ENCODE results near the gene TMEM39A.

The TMEM39A gene

DNA sequence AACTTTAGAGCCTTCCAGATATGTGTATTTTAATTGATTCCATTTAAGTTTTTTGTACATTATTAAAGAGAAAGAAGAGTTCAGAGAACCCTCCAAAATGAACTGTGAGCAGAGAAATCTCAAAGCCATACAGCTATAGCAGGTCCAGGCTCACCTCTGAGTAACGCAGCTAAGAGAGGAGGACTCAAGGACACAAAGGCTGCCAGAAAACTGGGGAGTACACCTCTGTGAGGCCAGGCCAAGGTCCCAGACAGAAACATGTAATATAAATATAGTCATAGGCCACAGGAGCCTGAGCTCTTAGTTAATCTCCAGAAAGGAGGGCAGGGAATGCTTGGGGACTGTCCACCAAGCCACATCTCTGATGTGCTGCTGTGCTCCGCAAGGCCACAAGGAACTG is 66.5 kb downstream of the TMEM39A start:
- DNase-seq, result no peak

DNA sequence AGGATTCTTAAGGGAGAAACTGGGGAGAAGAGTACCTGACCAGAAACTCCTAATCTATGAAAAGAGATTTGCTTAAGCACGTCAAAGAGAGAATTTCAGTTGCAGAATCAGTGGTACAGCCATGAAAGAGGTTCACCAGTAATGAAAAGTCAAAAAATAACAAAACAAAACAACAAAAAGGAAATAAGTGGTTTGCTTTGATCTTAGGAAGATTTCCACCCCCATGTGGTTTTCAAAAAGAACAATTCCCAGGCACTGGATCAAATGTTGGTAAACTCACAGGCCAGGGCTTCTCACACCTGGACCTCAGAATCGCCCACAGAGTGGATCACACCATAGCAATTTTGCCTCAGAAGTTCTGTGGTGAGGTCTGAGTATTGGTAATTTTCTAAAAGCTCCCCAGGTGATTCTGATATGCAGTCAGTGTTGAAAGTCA is 67.5 kb downstream of the TMEM39A start:
- DNase-seq, result no peak

DNA sequence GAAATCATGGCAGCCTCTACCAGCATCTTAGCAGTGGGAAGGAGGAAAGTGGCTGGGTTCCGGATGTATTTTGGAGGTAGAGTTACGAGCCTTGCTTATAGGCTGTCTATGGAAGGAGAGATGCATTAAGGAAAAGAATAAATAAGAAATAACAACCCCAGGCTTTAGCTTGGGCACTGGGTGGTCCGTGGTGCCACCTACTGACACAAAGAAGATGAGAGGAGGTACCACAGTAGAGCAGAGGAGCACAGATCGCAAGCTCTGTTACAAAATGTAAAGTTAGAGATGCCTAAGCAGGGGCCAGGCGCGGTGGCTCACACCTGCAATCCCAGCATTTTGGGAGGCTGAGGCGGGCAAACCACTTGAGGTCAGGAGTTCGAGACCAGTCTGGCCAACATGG is 74.8 kb downstream of the TMEM39A start:
- DNase-seq, result no peak

DNA sequence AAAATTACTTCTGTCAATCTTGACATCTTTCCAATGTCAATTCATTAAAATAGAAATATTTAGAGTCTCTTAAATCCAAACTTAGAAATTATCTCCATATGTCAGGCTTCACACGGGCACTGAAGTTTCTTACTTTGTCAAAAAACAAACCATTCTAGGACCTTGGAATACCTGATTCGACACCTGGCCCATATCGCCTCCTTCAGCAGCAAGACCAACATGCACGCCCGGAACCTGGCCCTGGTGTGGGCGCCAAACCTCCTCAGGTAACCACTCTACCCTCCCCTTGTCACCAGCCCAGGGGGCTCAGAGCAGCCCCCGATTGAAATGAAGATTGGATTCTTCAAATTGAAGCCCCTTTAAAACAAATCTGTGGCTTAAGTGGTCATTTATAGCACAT is 81.3 kb downstream of the TMEM39A start:
- DNase-seq, result no peak

DNA sequence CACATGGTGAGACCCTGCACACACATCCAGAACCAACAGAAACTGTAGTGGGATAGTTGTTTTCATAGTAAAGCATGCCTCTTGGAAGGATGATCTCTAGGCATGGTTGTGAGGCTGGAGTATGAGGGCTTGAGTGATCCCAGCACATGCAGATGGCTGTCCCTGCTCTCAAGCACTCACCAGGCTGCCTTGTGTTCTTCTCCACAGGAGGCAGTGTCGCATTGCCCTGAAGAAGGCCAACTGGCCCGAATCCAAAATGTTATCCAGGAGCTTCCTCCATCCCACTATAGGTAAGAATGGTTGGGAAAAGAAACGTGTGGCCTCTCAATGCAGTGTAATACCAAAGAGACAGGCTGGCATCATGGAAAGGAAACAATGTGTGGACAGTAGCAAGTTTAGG is 82.7 kb downstream of the TMEM39A start:
- DNase-seq, result no peak
